CD4-positive, alpha-beta T cell (primary cell): Measurements from ENCODE around the gene XYLT2. TPM values are rescaled to one million over a fixed set of nuclear protein-coding genes. Genes with fewer than 3 reads are reported as not detected.

Experiments
- ATAC-seq: fragments of 200-7000 bp; cut with Tn5 transposase; one replicate; pipeline ENCODE4 v1.10.0; 2022; ENCODE audit warnings: mild to moderate bottlenecking; ENCODE audit not compliant: poor library complexity
- CTCF ChIA-PET: fragments of 350-600 bp; sonication (Branson Sonifier 250); formaldehyde crosslinking; loops from one replicate; lab custom pipeline; 2021; ENCODE audit warnings: antibody characterized with exemption, inconsistent platforms; lab: Charles Lee
- POLR2A ChIA-PET: fragments of 350-600 bp; sonication (Branson Sonifier 250); formaldehyde crosslinking; loops from one replicate; lab custom pipeline; 2021; ENCODE audit warnings: antibody characterized with exemption, inconsistent platforms; lab: Charles Lee
- DNase-seq, 14 experiments: peaks; one replicate each; pipeline ENCODE4 v3.0.0-alpha.2; 2013 to 2020; ENCODE audit warnings: mixed read lengths in 2 of 14
- H3K27ac ChIP-seq, 2 donors: one replicate each; pipeline versions ENCODE4 v1.5.1 to v1.7.0; 2013; ENCODE audit warnings: low read length in 2 of 2, low read depth in 1 of 2, mild to moderate bottlenecking in 1 of 2
- H3K27me3 ChIP-seq, 2 experiments: 1 replicate in 1 of 2; 2 replicates in 1 of 2; pipeline versions ENCODE4 v1.6.1 to v1.7.0; 2013; ENCODE audit warnings: low read length in 2 of 2, control low read depth in 1 of 2, mild to moderate bottlenecking in 1 of 2, moderate library complexity in 1 of 2; ENCODE audit not compliant: insufficient read depth in 2 of 2, control insufficient read depth in 1 of 2
- H3K36me3 ChIP-seq: one replicate; pipeline ENCODE4 v1.6.1; 2013; ENCODE audit warnings: low read length, control low read depth; ENCODE audit not compliant: insufficient read depth
- H3K4me1 ChIP-seq: one replicate; pipeline ENCODE4 v1.6.1; 2013; ENCODE audit warnings: low read length, control low read depth; ENCODE audit not compliant: insufficient read depth
- H3K4me3 ChIP-seq: one replicate; pipeline ENCODE4 v1.5.1; 2013; ENCODE audit warnings: mild to moderate bottlenecking, low read length, moderate library complexity
- H3K9me3 ChIP-seq, 2 experiments: 1 replicate in 1 of 2; 2 replicates in 1 of 2; pipeline versions ENCODE4 v1.6.1 to v1.7.0; 2013; ENCODE audit warnings: low read length in 2 of 2, mild to moderate bottlenecking in 2 of 2, control low read depth in 1 of 2, moderate library complexity in 1 of 2; ENCODE audit not compliant: control insufficient read depth in 1 of 2, insufficient read depth in 1 of 2
- H3K27ac Mint-ChIP-seq: one replicate; pipeline ENCODE4 v1.8.0; 2020; ENCODE audit warnings: mixed read lengths
- H3K27me3 Mint-ChIP-seq: one replicate; pipeline ENCODE4 v1.8.0; 2021; ENCODE audit warnings: mixed read lengths
- H3K36me3 Mint-ChIP-seq: one replicate; pipeline ENCODE4 v1.8.0; 2021; ENCODE audit warnings: low read depth, mixed read lengths
- H3K4me1 Mint-ChIP-seq: one replicate; pipeline ENCODE4 v1.8.0; 2021; ENCODE audit warnings: low read depth, mixed read lengths
- H3K4me3 Mint-ChIP-seq: one replicate; pipeline ENCODE4 v1.8.0; 2020; ENCODE audit warnings: mild to moderate bottlenecking, mixed read lengths
- H3K9me3 Mint-ChIP-seq: one replicate; pipeline ENCODE4 v1.8.0; 2020; ENCODE audit warnings: mixed read lengths
- CTCF ChIP-seq: fragments of 200-600 bp; IDR thresholded peaks from one replicate; pipeline ENCODE4 v1.8.0; 2022; ENCODE audit warnings: antibody characterized with exemption, mild to moderate bottlenecking
- intact Hi-C, 2 experiments: fragments of 100-400 bp; cut with DNase I in 1 of 2; cut with micrococcal nuclease in 1 of 2; formaldehyde crosslinking; loops; one replicate each; pipeline versions ENCODE4 v1.15.1 to v1.9.0; 2023 to 2025; cut with DNase I, micrococcal nuclease
- total RNA-seq, 174 experiments: library from RNA in 2 of 174; stranded (reverse) in 2 of 174; gene quantifications; one replicate each; pipeline ENCODE4 v1.2.3 and lab custom pipeline; 2021 to 2026

The XYLT2 gene
- total RNA-seq, 2 experiments from 2014 or later, result 11.0 to 12.2 TPM

DNA sequence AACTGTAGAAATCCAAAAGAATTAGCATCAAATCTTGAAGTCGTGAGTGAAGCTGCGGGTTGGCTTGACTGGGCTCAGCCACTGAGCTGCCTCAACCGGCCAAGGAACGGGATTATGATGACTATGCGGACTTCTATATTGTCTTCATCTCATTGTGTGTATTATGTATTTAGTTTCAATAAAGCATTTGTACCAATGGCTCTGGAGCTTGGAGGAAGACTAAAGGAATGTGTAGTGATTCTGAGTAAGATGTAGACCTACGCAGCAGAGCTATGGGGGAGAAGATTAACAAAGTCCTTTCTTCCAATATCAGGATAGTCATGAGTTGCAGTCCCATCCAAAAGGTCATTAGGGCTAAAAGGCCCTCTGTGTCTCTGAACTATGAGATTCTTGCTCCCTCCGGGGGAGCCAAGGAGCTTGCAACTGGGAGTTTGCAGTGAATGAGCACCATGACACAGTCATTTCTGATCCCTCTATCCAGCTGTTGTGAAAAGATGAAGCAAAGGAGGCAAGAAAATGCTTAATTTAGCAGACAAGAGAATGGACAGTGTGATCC, 35.4 kb downstream of the XYLT2 start:
- Histone ChIP-seq H3K27me3 (no peaks in the 10 kb centered on the region), H3K4me3 (no peak overlapping the region), H3K27ac (no peak overlapping the region), H3K4me1 (no peaks in the 10 kb centered on the region), H3K36me3 (peaks cover 58% of the 10 kb centered on the region), H3K9me3 (no peaks in the 10 kb centered on the region)
- Mint-ChIP-seq H3K9me3 (no peaks in the 10 kb centered on the region), H3K27me3 (no peaks in the 10 kb centered on the region), H3K4me1 (no peaks in the 10 kb centered on the region), H3K36me3 (peaks cover 56% of the 10 kb centered on the region), H3K4me3 (no peak overlapping the region), H3K27ac (no peak overlapping the region)
- CTCF ChIA-PET, result interaction anchor here (1.3 to 2.6 kb wide), 2 partner anchors 16 to 19 kb away, joined by 3 to 9 read pairs; partner anchors contain the start of gene LRRC59
- POLR2A ChIA-PET, result interaction anchor here (0.5 to 0.8 kb wide), 2 partner anchors 9 to 16 kb away, joined by 3 read pairs; partner anchors contain the start of genes EME1, LRRC59 and MRPL27
- no peak for DNase-seq
- intact Hi-C loops, result loop anchor here in 1 of 2 experiments (10.0 kb wide), 1 partner anchor 1407 kb away; no protein-coding TSS in a partner anchor
- TF ChIP-seq CTCF, result no peak
- ATAC-seq, result no peak

DNA sequence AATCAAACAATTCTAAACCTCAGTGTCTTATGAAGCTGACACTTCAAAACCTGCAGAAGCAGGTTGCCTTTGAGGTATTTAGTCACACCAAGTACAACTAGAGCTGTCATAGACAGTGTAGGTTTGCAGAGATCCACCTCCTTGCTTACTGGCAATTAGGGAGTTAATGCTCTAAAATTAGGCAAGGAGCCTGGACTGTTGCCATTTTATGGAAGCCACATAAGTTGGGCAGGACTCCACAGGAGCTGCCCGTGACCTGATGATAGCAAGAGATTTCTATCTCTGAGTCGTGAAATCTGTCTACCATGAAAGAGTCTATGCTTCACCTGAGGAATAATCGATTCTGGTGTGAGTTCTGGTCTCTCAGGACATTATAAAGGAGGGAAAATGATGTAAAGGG, 36.0 kb downstream of the XYLT2 start:
- H3K36me3 ChIP-seq, result peaks cover 63% of the 10 kb centered on the region
- Mint-ChIP-seq H3K27me3 (no peaks in the 10 kb centered on the region), H3K9me3 (no peaks in the 10 kb centered on the region), H3K4me3 (no peak overlapping the region), H3K36me3 (peaks cover 62% of the 10 kb centered on the region), H3K27ac (no peak overlapping the region), H3K4me1 (no peaks in the 10 kb centered on the region)
- no peak overlapping the region for H3K27ac ChIP-seq
- H3K4me1 ChIP-seq, result no peaks in the 10 kb centered on the region
- no peak for DNase-seq
- POLR2A ChIA-PET, result interaction anchor here (0.5 kb wide), 1 partner anchor 15 kb away, joined by 3 read pairs; the partner anchor contains the start of gene LRRC59
- no peaks in the 10 kb centered on the region for H3K9me3 ChIP-seq
- TF ChIP-seq CTCF, result no peak
- CTCF ChIA-PET, result interaction anchor here (2.6 kb wide), 1 partner anchor 15 kb away, joined by 9 read pairs; the partner anchor contains the start of gene LRRC59
- intact Hi-C loops, result loop anchor here in 1 of 2 experiments (10.0 kb wide), 1 partner anchor 1407 kb away; no protein-coding TSS in a partner anchor
- no peak overlapping the region for H3K4me3 ChIP-seq
- no peaks in the 10 kb centered on the region for H3K27me3 ChIP-seq
- no peak for ATAC-seq

GRCh38 chr17:50382931-50383330, 37.0 kb downstream of the XYLT2 start:
- Mint-ChIP-seq H3K27me3 (no peaks in the 10 kb centered on the region), H3K4me3 (no peak overlapping the region), H3K9me3 (no peaks in the 10 kb centered on the region), H3K36me3 (peaks cover 72% of the 10 kb centered on the region), H3K4me1 (no peaks in the 10 kb centered on the region), H3K27ac (no peak overlapping the region)
- Histone ChIP-seq H3K27me3 (no peaks in the 10 kb centered on the region), H3K9me3 (no peaks in the 10 kb centered on the region), H3K4me1 (no peaks in the 10 kb centered on the region), H3K27ac (no peak overlapping the region), H3K4me3 (no peak overlapping the region), H3K36me3 (peaks cover 74% of the 10 kb centered on the region)
- intact Hi-C loops, result loop anchor here in 1 of 2 experiments (10.0 kb wide), 1 partner anchor 1408 kb away; no protein-coding TSS in a partner anchor
- ATAC-seq, result no peak
- ChIA-PET POLR2A (no interaction called here), CTCF (interaction anchor here (2.6 kb wide), 1 partner anchor 14 kb away, joined by 9 read pairs; the partner anchor contains the start of gene LRRC59)
- TF ChIP-seq CTCF, result no peak
- DNase-seq, result no peak
